ENCODE data around the gene KIAA1217.

- no peak for TF ChIP-seq CTCF (IDR thresholded peaks at IDR 0.05; ENCODE audit: low read depth, low read length, poor library complexity, severe bottlenecking)
- no peak for TF ChIP-seq EZH2phosphoT487 (IDR thresholded peaks at IDR 0.05; ENCODE audit: borderline replicate concordance, low read length)
These were observed 98.2 kb downstream of the KIAA1217 start for GRCh38 chr10:24307116-24307515.
